ENCODE measurements around the gene LIFR. TPM values are rescaled to one million over a fixed set of nuclear protein-coding genes. Genes with fewer than 3 reads are reported as not detected.

Gene LIFR
- total RNA-seq, 1 experiment from 2014 or later, result 7.6 TPM

GRCh38 chr5:38453921-38454320, 102.5 kb downstream of the LIFR start:
- no peak for DNase-seq
- BruUV-seq (replicated peaks), result no TSS peak
- no peaks in the 10 kb centered on the region for H3K36me3 Mint-ChIP-seq (ENCODE audit: insufficient read depth, unreplicated experiment)
- CTCF ChIA-PET, result interaction anchor here (0.6 to 1.0 kb wide), 2 partner anchors 10 to 52 kb away, joined by 3 to 4 read pairs; no protein-coding TSS in a partner anchor
- no peaks in the 10 kb centered on the region for H3K9me3 Mint-ChIP-seq (ENCODE audit: low read depth, unreplicated experiment)
- peaks cover 74% of the 10 kb centered on the region for H3K27me3 Mint-ChIP-seq (ENCODE audit: unreplicated experiment)
- no peak overlapping the region for H3K27ac Mint-ChIP-seq (ENCODE audit: unreplicated experiment)
- H3K4me3 Mint-ChIP-seq (ENCODE audit: low read depth, unreplicated experiment), result no peak overlapping the region
- no peaks in the 10 kb centered on the region for H3K4me1 Mint-ChIP-seq (ENCODE audit: low read depth, unreplicated experiment)
- TF ChIP-seq CTCF (IDR thresholded peaks at IDR 0.05; ENCODE audit: unreplicated experiment), result no peak
- intact Hi-C loops (cut with micrococcal nuclease; ENCODE audit: unreplicated experiment), result no loop called here

GRCh38 chr5:38453506-38453905, 102.9 kb downstream of the LIFR start:
- intact Hi-C loops (cut with micrococcal nuclease; ENCODE audit: unreplicated experiment), result no loop called here
- Mint-ChIP-seq H3K9me3 (ENCODE audit: low read depth, unreplicated experiment) (no peaks in the 10 kb centered on the region), H3K36me3 (ENCODE audit: insufficient read depth, unreplicated experiment) (no peaks in the 10 kb centered on the region), H3K4me1 (ENCODE audit: low read depth, unreplicated experiment) (no peaks in the 10 kb centered on the region), H3K27ac (ENCODE audit: unreplicated experiment) (no peak overlapping the region), H3K27me3 (ENCODE audit: unreplicated experiment) (peaks cover 74% of the 10 kb centered on the region), H3K4me3 (ENCODE audit: low read depth, unreplicated experiment) (no peak overlapping the region)
- CTCF ChIA-PET, result interaction anchor here (0.6 to 1.0 kb wide), 2 partner anchors 10 to 52 kb away, joined by 3 to 4 read pairs; no protein-coding TSS in a partner anchor
- DNase-seq, result no peak
- no peak for TF ChIP-seq CTCF (IDR thresholded peaks at IDR 0.05; ENCODE audit: unreplicated experiment)
- BruUV-seq (replicated peaks), result no TSS peak

GRCh38 chr5:38452201-38452600, 104.2 kb downstream of the LIFR start:
- CTCF ChIA-PET, result interaction anchor here (1.0 kb wide), 1 partner anchor 11 kb away, joined by 3 read pairs; no protein-coding TSS in a partner anchor

DNA sequence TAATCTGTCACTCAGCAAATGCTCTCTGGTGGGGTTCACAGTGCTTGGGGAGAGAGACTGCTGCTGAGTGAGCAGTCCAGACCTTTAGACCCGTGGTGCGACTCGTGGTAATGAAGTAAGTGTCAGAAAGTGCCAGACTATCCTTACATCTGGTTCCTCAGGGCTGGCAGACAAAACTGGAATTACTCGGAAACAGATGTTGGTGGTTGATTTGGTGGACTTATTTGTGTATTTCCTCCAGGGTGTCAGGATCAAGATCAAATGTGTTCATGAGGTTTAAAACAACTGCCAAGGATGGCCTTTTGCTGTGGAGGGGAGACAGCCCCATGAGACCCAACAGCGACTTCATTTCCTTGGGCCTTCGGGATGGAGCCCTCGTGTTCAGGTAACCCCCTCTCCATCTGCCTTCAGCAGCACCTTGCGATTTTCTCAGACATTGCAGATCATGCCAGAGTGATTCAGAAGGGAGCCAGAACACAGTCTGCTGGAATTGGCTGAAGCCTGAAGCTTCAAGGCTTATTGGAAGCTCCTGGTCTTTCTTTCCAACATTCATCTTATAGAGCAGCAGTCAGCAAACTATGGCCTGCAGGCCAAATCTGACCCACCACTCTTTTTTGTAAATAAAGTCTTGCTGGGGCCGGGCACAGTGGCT, 105.2 kb downstream of the LIFR start:
- no TSS peak for BruUV-seq (replicated peaks)
- CTCF ChIA-PET, result interaction anchor here (0.7 kb wide), 1 partner anchor 1371 kb away, joined by 8 read pairs; no protein-coding TSS in a partner anchor

More at GRCh38 chr5:38452201-38452600, 104.2 kb downstream of the LIFR start:
- no TSS peak for BruUV-seq (replicated peaks)
- TF ChIP-seq CTCF (IDR thresholded peaks at IDR 0.05; ENCODE audit: unreplicated experiment), result no peak
- no peak overlapping the region for H3K4me3 Mint-ChIP-seq (ENCODE audit: low read depth, unreplicated experiment)
- H3K4me1 Mint-ChIP-seq (ENCODE audit: low read depth, unreplicated experiment), result no peaks in the 10 kb centered on the region
- DNase-seq, result no peak
- intact Hi-C loops (cut with micrococcal nuclease; ENCODE audit: unreplicated experiment), result no loop called here
- peaks cover 67% of the 10 kb centered on the region for H3K27me3 Mint-ChIP-seq (ENCODE audit: unreplicated experiment)
- no peaks in the 10 kb centered on the region for H3K36me3 Mint-ChIP-seq (ENCODE audit: insufficient read depth, unreplicated experiment)
- no peaks in the 10 kb centered on the region for H3K9me3 Mint-ChIP-seq (ENCODE audit: low read depth, unreplicated experiment)
- H3K27ac Mint-ChIP-seq (ENCODE audit: unreplicated experiment), result no peak overlapping the region

More for the DNA sequence above, 105.2 kb downstream of the LIFR start:
- H3K27ac Mint-ChIP-seq (ENCODE audit: unreplicated experiment), result no peak overlapping the region
- H3K27me3 Mint-ChIP-seq (ENCODE audit: unreplicated experiment), result peaks cover 67% of the 10 kb centered on the region
- no peak overlapping the region for H3K4me3 Mint-ChIP-seq (ENCODE audit: low read depth, unreplicated experiment)
- no peak for DNase-seq
- no peaks in the 10 kb centered on the region for H3K9me3 Mint-ChIP-seq (ENCODE audit: low read depth, unreplicated experiment)
- H3K4me1 Mint-ChIP-seq (ENCODE audit: low read depth, unreplicated experiment), result no peaks in the 10 kb centered on the region
- H3K36me3 Mint-ChIP-seq (ENCODE audit: insufficient read depth, unreplicated experiment), result no peaks in the 10 kb centered on the region
- intact Hi-C loops (cut with micrococcal nuclease; ENCODE audit: unreplicated experiment), result no loop called here
- TF ChIP-seq CTCF (IDR thresholded peaks at IDR 0.05; ENCODE audit: unreplicated experiment), result no peak

Data from Calu3 (cell line).